Hematopoietic multipotent progenitor cell treated with erythropoietin and hydrocortisone succinate and interleukin-3 and kit ligand, for 6 days (in vitro differentiated cells): ENCODE measurements around the gene TSEN54.

Experiments
- DNase-seq: peaks from one replicate; pipeline ENCODE4 v3.0.0-alpha.2; 2015

The TSEN54 gene

GRCh38 chr17:75570034-75570676 is 53.8 kb downstream of the TSEN54 start:
- no peak for DNase-seq

GRCh38 chr17:75570772-75571171 is 54.4 kb downstream of the TSEN54 start:
- DNase-seq = no peak

GRCh38 chr17:75571197-75571884 is 55.0 kb downstream of the TSEN54 start:
- DNase-seq = peak; percentile 88

- DNase-seq = no peak
These were observed 55.5 kb downstream of the TSEN54 start for GRCh38 chr17:75571885-75572215.

- no peak for DNase-seq
These were observed 56.6 kb downstream of the TSEN54 start for GRCh38 chr17:75572713-75573539.

- no peak for DNase-seq
These were observed 57.2 kb downstream of the TSEN54 start for GRCh38 chr17:75573540-75573957.

- DNase-seq = no peak
These were observed 57.7 kb downstream of the TSEN54 start for GRCh38 chr17:75573994-75574393.
